GM21825 (cell line): Measurements from ENCODE around the gene HEG1.
"Not testable (repeated sequence)": the region's sequence is repeated elsewhere in the genome, so short reads cannot be mapped to it uniquely, and the experiment has no call there.

ENCODE experiments used
- ATAC-seq: cut with Tn5 transposase; IDR thresholded peaks from one replicate; pipeline ENCODE4 v1.9.1; 2021; ENCODE audit warnings: mild to moderate bottlenecking, moderate library complexity; ENCODE audit not compliant: unreplicated experiment

Gene HEG1

GRCh38 chr3:124960105-124960504 lies 95.7 kb downstream of the HEG1 start:
- no peak for ATAC-seq

GRCh38 chr3:124957951-124958350 lies 97.8 kb downstream of the HEG1 start:
- ATAC-seq = not testable (repeated sequence)

- ATAC-seq = no peak
Observed at GRCh38 chr3:124952282-124952855, 103.4 kb downstream of the HEG1 start.

GRCh38 chr3:124951511-124952281 lies 104.1 kb downstream of the HEG1 start:
- ATAC-seq = no peak

- no peak for ATAC-seq
Observed at GRCh38 chr3:124950026-124950425, 105.8 kb downstream of the HEG1 start.

- ATAC-seq = no peak
Observed at GRCh38 chr3:124942613-124943012, 113.2 kb downstream of the HEG1 start.

GRCh38 chr3:124941771-124942170 lies 114.0 kb downstream of the HEG1 start:
- ATAC-seq = no peak

GRCh38 chr3:124939661-124940060 lies 116.1 kb downstream of the HEG1 start:
- no peak for ATAC-seq

GRCh38 chr3:124938896-124939295 lies 116.9 kb downstream of the HEG1 start:
- no peak for ATAC-seq

- ATAC-seq = no peak
Observed at GRCh38 chr3:124937049-124937448, 118.7 kb downstream of the HEG1 start.

- ATAC-seq = no peak
Observed at GRCh38 chr3:124935794-124936542, 119.8 kb downstream of the HEG1 start.

GRCh38 chr3:124935264-124935663 lies 120.5 kb downstream of the HEG1 start:
- no peak for ATAC-seq

- no peak for ATAC-seq
Observed at GRCh38 chr3:124934577-124934976, 121.2 kb downstream of the HEG1 start, which contains the start of gene MUC13. TSS of gene MUC13 (minus strand) at chr3:124934751. CDS start at chr3:124934712, 39 bp downstream.

- no peak for ATAC-seq
Observed at GRCh38 chr3:124928333-124929202, 127.2 kb downstream of the HEG1 start.

GRCh38 chr3:124927574-124928045 lies 128.2 kb downstream of the HEG1 start:
- no peak for ATAC-seq

- ATAC-seq = no peak
Observed at GRCh38 chr3:124926426-124927101, 129.2 kb downstream of the HEG1 start.

- no peak for ATAC-seq
Observed at GRCh38 chr3:124924741-124925140, 131.1 kb downstream of the HEG1 start.

GRCh38 chr3:124923833-124924232 lies 132.0 kb downstream of the HEG1 start:
- ATAC-seq = no peak

GRCh38 chr3:124920718-124921117 lies 135.1 kb downstream of the HEG1 start:
- ATAC-seq = no peak

- no peak for ATAC-seq
Observed at GRCh38 chr3:124919756-124920155, 136.0 kb downstream of the HEG1 start.
